Jurkat, Clone E6-1 (cell line): ENCODE data around the gene CTAG1A. TPM values are rescaled to one million over a fixed set of nuclear protein-coding genes. Genes with fewer than 3 reads are reported as not detected.
"Not testable (repeated sequence)": the region's sequence is repeated elsewhere in the genome, so short reads cannot be mapped to it uniquely, and the experiment has no call there.

Experiments
- DNase-seq: peaks from one replicate; pipeline ENCODE4 v3.0.0-alpha.2; 2011; ENCODE audit warnings: low read depth, low spot score
- H3K4me3 ChIP-seq: 2 replicates; pipeline ENCODE4 v1.5.1; 2011; ENCODE audit warnings: mild to moderate bottlenecking, low read length, control low read depth, moderate library complexity
- polyA plus RNA-seq: library from polyadenylated mRNA; unstranded; fragments of >200 nt; gene quantifications from one replicate; pipeline ENCODE4 v1.2.1, GENCODE V29; 2012; ENCODE audit warnings: missing spikeins; ENCODE audit not compliant: insufficient read length, insufficient read depth

CTAG1A gene
- not detected for polyA plus RNA-seq

DNA sequence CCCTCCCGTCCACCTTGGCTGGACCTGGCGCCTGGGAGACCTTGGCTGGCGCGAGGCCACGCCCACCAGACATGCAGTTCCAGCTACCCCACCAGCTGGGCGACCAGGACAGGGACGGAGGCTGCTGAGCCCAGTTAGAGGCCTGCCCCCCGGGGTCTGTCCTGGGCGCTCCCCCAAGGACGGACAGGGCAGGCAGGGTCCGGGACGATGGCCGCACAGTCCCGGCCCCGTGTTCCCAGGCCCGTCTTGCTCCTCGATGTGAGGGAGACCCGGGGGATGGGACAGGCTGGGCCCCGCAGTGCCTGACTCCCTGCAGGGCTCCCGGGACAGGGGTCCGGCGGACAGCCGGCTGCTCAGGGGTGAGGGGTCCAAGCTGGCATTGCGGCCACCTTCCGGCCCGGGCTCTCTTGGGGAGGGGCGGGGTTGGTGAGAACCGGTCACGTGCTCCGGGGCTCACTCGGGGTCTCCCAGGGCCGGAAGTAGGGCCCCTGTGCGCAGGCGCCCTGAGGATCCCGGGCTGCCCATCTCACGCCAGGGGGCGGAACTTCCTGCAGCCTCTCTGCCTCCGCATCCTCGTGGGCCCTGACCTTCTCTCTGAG is at the start of gene CTAG1A:
Gene CTAG1A, plus strand, starts transcription at position 549 of the 599 bp plus-strand sequence. CDS start 74 bp downstream, outside the sequence.
- not testable (repeated sequence) for H3K4me3 ChIP-seq, DNase-seq

- DNase-seq, result no peak
- H3K4me3 ChIP-seq, result no peak overlapping the region
Observed at GRCh38 chrX:154535892-154536291, 49.0 kb upstream of the CTAG1A start.

DNA sequence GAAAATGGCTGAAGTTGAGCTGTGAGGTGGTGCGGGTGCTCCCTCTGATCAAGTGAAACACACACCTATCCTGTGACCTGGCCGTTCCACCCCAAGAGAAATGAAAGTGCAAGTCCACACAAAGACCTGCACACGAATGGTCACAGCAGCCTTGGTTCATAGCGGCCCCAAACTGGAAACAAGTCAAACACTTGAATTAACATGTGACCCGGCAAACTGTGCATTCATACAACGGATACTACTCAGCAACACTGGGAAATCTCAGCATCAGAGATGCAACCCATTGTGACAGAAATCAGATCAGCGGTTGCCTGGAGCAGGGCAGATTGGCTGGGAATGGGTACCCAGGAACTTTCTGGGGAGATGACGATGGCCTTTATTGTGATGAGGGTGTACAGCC is 45.9 kb upstream of the CTAG1A start:
- no peak overlapping the region for H3K4me3 ChIP-seq
- no peak for DNase-seq

DNA sequence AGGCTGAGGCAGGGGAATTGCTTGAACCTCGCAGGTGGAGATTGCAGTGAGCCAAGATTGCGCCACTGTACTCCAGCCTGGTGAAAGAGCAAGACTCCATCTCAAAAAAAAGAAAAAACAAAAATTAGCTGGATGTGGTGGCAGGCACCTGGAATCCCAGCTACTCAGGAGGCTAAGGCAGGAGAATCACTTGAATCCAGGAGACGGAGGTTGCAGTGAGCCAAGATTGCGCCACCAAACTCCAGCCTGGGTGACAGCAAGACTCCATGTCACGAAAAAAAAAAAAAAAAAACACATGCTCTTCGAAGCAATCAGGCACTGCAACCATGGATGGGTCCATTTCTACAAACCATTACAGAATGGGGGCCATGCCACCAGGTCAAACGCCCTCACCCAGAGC is 44.6 kb upstream of the CTAG1A start:
- not testable (repeated sequence) for H3K4me3 ChIP-seq, DNase-seq

GRCh38 chrX:154540897-154541535 is 43.9 kb upstream of the CTAG1A start:
- no peak overlapping the region for H3K4me3 ChIP-seq
- DNase-seq, result no peak

DNA sequence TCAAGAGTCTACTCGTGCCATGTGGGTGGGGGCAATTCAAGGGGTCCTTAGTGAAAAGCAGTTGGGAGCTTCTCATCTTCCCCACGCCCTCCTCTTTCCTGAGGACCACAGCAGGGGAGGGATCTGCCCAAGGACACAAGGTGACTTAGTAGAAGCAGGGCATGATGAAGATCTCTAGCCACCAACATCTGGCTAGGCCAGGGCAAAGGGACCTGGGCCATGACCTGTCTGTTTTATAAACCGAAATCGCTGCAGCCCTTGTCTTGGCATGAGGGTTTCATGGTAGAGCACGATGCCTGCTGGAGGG is 43.4 kb upstream of the CTAG1A start:
- no peak overlapping the region for H3K4me3 ChIP-seq
- DNase-seq, result no peak

DNA sequence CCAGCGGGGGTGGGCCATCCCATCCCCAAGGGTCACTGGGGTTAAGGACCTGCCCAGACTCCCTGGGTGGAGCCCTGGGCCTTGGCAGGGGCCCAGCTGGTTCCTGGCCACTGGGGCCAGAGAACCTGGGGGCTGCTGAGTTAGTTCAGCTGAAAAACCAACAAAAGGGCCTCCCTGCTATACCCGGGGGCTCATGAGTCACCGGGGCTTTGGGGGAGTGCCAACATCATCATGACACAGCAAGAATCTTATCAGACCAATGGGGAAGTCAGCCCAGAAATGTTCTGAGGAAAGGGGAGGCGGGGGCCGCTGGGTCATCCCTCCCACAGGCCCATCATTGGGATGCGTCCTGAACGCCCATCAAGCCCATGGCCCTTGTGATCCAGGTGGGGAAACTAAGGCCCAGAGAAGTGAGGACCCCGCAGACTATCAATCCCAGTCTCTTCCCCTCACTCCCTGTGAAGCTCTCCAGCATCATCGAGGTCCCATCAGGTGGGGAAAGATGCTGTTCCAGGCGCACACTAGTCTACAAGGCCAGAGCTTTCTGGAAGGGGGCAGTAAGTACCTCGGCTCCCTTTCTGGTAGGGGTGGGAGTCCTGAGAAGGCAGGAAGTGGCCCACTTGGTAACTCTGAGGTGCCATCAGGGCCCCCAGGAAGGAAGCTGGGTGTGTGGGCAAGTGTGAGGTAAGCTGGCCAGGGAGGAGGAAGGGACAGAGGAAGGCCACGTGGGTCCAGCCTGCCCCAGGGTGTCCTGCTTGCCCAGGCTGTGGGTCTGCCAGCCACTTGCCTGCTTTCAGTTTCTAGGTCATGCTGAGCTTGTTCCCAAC is 42.8 kb upstream of the CTAG1A start:
- no peak for DNase-seq
- no peak overlapping the region for H3K4me3 ChIP-seq

DNA sequence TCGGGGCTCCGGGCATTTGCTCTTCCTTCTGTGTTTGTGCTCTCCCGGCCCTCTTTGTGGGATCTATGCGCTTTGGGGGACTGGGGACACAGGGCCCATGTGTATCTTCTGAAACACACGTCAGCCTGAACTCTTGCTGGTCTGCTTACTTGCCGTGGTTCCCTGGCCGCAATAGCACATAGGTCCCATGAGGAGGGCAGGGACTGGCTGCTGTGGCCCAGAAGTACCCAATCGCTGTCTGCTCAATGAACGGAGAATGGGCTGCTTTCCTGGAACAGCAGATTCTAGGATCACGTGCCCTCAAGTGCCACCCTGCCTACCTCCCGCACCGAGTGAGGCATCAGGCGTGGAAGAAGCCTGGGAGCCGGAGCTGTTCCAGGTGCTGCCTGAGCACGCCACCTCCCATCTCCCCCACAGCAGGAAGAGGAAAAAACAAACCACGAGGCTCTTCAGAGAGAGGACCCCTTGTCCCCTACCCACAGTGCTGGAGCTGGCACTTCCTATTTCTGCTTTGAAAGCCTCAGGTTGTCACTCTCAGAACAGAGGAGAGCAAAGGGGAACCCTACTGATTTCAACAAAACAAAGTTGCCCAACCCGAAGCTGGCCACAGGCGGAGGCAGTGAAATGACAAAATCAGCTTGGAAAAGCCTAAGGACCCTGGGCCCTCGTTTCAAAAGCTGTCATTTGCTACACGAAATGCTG is 42.1 kb upstream of the CTAG1A start:
- DNase-seq, result no peak

DNA sequence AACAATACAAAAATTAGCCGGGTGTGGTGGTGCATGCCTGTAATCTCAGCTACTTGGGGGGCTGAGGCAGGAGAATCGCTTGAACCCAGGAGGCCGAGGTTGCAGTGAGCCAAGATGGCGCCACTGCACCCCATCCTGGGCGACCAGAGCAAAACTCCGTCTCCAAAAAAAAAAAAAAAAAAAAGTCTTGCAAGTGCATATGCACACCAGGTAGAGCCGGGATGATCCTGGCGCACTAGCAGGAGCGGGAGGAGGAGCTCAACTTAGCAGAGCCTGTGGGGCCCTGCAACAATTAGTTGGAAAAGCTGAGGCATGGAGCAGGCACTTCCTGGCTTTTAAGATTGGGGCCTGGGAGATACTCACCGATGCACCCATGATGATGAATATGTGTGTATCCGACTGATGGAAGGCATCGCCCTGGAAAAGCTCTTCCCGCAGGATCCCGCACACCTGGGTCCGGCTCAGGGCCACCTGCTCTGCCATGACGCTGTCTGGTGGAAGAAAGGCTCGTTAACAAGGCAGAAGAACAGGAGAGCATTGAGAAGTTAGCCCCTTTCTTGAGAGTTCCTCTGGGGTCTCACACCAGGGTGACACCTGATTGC is 39.2 kb upstream of the CTAG1A start:
- no peak for DNase-seq
- H3K4me3 ChIP-seq, result peak overlapping the region; percentile 73

More for the DNA sequence above, 42.1 kb upstream of the CTAG1A start:
- H3K4me3 ChIP-seq, result no peak overlapping the region

GRCh38 chrX:154546354-154547244 is 38.3 kb upstream of the CTAG1A start, which contains the start of gene G6PD:
TSS of gene G6PD (minus strand) at chrX:154546846. CDS start at chrX:154546155, 691 bp downstream.
- peak within 1 kb of the TSS; percentile 86 for H3K4me3 ChIP-seq
- peak; percentile 40 for DNase-seq

- peak within 1 kb of the TSS; percentile 86 for H3K4me3 ChIP-seq
- peak; percentile 78 for DNase-seq
Observed at GRCh38 chrX:154547245-154548027, 37.5 kb upstream of the CTAG1A start, which contains the start of gene IKBKG. TSS of gene IKBKG (plus strand) at chrX:154547620. CDS start at chrX:154552003, 4,383 bp downstream.

- no peak for DNase-seq
Observed at GRCh38 chrX:154548028-154548316, 37.0 kb upstream of the CTAG1A start.

GRCh38 chrX:154549766-154550165 is 35.2 kb upstream of the CTAG1A start:
- no peak overlapping the region for H3K4me3 ChIP-seq
- no peak for DNase-seq

More at GRCh38 chrX:154548028-154548316, 37.0 kb upstream of the CTAG1A start:
- H3K4me3 ChIP-seq, result peak overlapping the region; percentile 86

- not testable (repeated sequence) for H3K4me3 ChIP-seq, DNase-seq
Observed at GRCh38 chrX:154552112-154552806, 32.7 kb upstream of the CTAG1A start.

GRCh38 chrX:154558060-154558690 is 26.8 kb upstream of the CTAG1A start:
- H3K4me3 ChIP-seq, DNase-seq: not testable (repeated sequence)

- DNase-seq, H3K4me3 ChIP-seq: not testable (repeated sequence)
Observed at GRCh38 chrX:154558896-154559295, 26.0 kb upstream of the CTAG1A start.
